HCT116 (cell line): ENCODE data around the gene CFAP46.

Experiments used
- POLR2AphosphoS5 ChIP-seq: IDR thresholded peaks from 2 replicates; pipeline ENCODE4 v1.6.1; 2011; ENCODE audit warnings: mild to moderate bottlenecking, low read depth, low read length, moderate library complexity
- RAD21 ChIP-seq: IDR thresholded peaks from 2 replicates; pipeline ENCODE4 v1.6.1; 2012; ENCODE audit warnings: low read depth, mild to moderate bottlenecking
- SP1 ChIP-seq: IDR thresholded peaks from 2 replicates; pipeline ENCODE4 v1.6.1; 2012; ENCODE audit warnings: low read depth
- ZNF274 ChIP-seq: fragments of 200-500 bp; sonication (Bioruptor generic); IDR thresholded peaks from 2 replicates; pipeline ENCODE4 v1.6.1; 2014; ENCODE audit warnings: mild to moderate bottlenecking, low read depth, low read length, inconsistent platforms

DNA sequence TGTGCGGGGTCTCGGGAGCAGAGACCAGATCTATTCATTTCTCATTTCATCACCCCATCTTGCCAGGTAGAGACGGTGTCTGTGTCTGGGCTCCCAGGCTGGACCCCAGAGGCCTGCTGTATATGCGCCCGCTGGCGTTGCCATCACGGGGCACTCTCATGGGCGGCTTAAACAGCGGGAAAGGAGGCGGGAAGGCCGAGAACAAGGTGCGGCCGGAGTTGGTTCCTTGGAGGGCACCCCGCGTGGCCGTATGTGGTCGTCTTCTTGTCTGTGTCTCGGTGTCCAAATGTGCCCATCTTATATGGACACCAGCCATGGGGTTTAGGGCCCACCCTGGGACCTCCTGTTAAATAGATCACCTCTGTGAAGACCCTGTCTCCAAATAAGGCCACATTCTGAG lies 2.1 kb upstream of the CFAP46 start:
- TF ChIP-seq POLR2AphosphoS5 (no peak), SP1 (no peak), RAD21 (no peak), ZNF274 (no peak)
